AG09309 (cell line): ENCODE measurements around the gene FXR2.

Experiments
- DNase-seq: peaks from one replicate; pipeline ENCODE4 v3.0.0-alpha.2; 2010; ENCODE audit warnings: low read depth
- H3K4me3 ChIP-seq: 2 replicates; pipeline ENCODE4 v1.5.1; 2011; ENCODE audit warnings: mild to moderate bottlenecking, low read depth, low read length, moderate library complexity; ENCODE audit not compliant: control insufficient read depth
- TF ChIP-seq, protein P1 (sequence below): IDR thresholded peaks from 2 replicates; pipeline ENCODE4 v1.5.1; 2011; ENCODE audit warnings: mild to moderate bottlenecking, low read depth, low read length, inconsistent platforms; ENCODE audit not compliant: insufficient read depth, control insufficient read depth; ENCODE audit errors: missing control alignments

The FXR2 gene

DNA sequence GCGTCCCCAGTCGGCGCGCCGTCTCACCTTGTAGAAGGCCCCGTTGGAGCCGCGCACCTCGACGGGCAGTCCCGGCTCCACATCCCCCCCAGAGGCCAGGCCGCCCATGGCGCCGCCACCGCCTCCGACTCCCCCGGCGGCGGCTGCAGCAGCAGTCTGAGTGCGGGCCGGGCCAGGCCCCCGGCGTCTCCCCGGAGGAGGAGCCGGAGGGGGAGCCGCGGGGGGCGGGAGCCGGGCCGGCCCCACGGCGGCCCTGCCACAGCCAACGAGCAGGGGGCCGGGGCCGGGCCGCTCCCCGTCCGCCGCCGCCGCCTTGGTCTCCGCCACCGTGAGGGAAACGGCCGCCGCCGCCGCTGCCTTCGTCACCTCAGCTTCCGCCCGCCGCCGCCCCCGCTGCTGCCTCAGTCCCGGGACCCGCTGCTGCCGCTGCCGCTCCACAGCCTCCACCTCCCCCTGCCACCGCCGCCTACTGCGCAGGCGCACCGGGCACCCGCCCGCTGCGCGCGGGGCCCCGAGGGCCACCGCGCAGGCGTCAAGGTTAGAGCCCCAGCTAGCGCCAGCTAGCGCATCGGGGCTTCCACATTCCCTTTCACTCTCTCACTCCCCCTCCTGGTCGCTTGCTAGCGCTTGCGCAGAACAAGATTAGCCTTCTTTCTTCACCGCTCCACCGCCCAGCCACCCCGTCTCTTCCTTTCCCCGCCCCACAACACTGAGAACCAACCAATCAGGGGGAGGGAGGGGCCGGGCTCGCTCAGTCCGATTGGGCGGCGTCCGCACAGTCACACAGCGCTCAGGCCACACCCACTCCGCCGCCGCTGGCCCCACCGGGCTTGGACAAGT is at the start of gene FXR2:
FXR2 (minus strand) TSS at position 473 of the 840 bp plus-strand sequence; CDS start at position 108, 365 bp downstream.
- TF ChIP-seq, protein P1, sequence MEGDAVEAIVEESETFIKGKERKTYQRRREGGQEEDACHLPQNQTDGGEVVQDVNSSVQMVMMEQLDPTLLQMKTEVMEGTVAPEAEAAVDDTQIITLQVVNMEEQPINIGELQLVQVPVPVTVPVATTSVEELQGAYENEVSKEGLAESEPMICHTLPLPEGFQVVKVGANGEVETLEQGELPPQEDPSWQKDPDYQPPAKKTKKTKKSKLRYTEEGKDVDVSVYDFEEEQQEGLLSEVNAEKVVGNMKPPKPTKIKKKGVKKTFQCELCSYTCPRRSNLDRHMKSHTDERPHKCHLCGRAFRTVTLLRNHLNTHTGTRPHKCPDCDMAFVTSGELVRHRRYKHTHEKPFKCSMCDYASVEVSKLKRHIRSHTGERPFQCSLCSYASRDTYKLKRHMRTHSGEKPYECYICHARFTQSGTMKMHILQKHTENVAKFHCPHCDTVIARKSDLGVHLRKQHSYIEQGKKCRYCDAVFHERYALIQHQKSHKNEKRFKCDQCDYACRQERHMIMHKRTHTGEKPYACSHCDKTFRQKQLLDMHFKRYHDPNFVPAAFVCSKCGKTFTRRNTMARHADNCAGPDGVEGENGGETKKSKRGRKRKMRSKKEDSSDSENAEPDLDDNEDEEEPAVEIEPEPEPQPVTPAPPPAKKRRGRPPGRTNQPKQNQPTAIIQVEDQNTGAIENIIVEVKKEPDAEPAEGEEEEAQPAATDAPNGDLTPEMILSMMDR = peak; percentile 64
- H3K4me3 ChIP-seq = peak within 1 kb of the TSS; percentile 83
- DNase-seq = peak; percentile 99

DNA sequence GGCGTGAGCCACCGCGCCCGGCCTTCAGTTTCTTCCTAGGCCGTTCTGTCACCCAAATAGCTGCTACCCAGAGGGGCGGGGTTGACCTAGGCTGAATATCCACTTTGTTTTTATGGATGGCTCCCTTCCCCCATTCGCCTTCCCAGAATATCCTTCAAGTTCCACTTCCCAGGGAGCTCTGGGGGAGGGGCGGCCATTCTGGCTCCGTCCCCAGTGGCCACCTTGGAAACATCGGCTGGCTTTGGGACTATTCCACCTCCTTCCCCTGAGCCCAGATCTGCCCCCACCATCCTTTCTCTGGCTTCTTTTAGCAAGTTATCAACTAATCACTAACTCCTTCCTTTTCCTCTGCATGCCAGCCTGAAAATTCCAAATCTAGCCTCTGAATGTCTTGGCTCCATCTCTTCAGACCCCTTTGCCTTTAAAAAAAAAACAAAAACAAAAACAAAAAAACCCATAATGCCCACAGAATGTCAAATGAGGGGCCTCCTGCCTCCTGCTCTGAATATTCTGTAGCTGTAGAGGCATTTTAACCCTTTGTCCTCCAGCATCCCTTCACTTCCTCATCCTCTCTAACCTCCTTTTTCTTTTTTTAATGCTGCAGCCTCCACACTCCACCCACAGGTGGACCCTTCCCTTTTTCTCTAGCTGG is 42.4 kb upstream of the FXR2 start:
- DNase-seq = no peak
- H3K4me3 ChIP-seq = no peak overlapping the region
- TF ChIP-seq, protein P1 = no peak

DNA sequence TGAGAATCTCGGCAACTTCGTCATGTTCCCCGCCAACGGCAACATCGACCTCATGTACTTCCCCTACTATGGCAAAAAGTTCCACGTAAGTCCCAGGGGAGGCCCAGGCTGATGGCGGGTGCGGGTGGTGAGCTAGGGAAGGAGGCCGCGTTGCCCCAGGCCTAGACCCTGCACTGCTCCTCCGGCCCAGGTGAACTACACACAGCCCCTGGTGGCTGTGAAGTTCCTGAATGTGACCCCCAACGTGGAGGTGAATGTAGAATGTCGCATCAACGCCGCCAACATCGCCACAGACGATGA is 40.8 kb upstream of the FXR2 start:
- H3K4me3 ChIP-seq = no peak overlapping the region
- TF ChIP-seq, protein P1 = no peak
- no peak for DNase-seq

DNA sequence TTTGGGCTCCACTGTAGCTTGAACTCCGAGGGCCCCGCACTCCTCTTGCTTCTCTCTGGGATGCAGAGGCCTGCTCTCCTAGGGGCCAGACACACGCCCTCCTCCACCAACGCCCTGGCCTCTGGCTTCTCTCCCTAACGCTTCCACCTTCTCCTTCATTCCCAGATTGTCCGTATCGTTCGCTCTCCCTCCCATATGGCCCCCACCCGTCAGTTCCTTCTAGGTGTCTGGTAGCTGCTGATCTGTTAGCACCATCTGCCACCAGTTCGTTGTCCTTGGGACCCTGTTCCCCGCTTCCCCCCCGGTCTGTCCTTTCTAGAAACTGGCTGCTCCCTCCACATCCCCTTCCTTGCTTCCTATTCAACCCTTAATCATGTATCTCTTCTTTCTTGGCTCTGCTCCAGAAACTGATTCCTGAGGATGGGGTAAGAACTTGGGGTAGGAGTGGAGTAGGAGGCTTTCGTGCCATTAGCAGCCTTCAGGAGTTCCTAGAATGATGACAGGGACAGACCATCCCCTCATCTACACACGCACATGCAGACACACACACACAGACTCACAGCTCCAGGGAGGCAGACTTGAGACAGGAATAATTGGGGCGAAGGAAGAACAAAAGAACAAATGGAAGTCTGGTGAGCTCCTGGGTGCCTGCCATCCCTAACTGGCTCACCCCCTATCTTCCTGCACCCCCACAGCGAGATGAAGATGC is 40.3 kb upstream of the FXR2 start:
- no peak overlapping the region for H3K4me3 ChIP-seq
- no peak for DNase-seq
- TF ChIP-seq, protein P1 = no peak

DNA sequence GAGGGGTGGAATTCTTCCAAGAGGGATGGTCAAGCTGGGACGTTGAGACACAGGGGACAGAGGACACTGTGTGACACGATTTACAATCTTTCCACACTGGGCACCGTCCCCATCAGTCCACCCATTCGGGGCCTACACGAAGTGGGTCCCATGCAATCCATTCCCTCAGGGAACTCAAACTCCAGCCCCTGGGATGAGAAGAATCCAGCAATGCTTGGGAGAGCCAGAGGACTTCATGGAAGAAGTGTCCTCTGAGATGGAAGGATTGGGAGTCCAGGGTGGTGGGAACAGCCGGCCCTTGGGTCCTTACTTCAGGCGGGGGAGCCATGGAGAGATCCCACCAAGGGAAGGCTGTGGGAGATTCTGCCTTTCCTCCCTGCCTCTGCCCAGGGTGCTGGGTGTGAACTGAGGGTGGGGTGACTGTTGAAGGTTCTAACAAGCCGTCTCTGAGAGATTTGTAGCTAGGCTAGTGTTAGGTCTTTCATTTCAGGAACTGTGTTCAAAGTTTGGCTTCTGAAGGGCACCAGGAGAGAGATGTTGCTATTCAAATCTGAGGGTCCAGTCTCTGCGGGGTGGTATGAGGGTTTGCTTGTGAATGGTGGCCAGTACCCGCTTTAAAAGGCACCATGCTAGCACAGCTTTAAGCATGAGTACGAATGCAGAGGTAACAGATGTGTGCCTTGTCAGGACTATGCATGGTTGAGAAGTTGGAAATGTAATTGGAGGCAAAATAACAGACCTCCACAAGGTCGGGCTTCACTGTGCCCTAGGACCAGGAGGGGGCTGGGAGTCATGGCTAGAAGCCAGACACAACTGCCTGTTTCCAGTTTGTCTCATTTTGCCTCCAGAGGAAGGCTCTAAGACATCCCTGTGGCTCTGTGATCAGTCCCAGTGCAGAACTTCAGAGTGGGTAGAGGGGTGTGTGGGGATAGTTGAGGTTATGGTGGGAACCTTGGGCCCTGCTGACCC is 38.0 kb upstream of the FXR2 start:
- no peak overlapping the region for H3K4me3 ChIP-seq
- TF ChIP-seq, protein P1 = no peak
- DNase-seq = no peak
